RKO (cell line): ENCODE data around the gene EPB41L2.

ENCODE experiments used
- DNase-seq: peaks from one replicate; pipeline ENCODE4 v3.0.0-alpha.2; 2016; ENCODE audit warnings: low spot score

The EPB41L2 gene

DNA sequence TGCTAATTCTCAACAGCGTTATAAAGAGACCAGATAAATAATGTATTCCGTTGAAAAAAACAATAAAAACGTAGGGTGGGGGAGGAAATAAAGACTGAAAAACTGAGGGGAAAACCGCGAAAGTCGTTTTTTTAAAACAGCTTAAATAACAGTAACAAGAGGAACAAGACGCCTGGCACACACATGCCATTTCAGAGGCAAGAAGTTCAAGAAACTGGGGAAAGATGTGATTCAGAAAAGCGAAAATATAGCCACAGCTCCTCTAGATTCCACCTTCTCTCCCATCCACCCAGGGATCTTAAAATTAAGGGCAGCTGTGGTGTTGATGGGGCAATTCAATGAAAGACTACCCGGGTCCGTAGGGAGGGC is 1.3 kb downstream of the EPB41L2 start:
- DNase-seq = peak; percentile 41

- DNase-seq = peak; percentile 31
Observed at GRCh38 chr6:131061041-131061750, 1.8 kb downstream of the EPB41L2 start.

GRCh38 chr6:131060311-131060710 is 2.7 kb downstream of the EPB41L2 start:
- DNase-seq = no peak

DNA sequence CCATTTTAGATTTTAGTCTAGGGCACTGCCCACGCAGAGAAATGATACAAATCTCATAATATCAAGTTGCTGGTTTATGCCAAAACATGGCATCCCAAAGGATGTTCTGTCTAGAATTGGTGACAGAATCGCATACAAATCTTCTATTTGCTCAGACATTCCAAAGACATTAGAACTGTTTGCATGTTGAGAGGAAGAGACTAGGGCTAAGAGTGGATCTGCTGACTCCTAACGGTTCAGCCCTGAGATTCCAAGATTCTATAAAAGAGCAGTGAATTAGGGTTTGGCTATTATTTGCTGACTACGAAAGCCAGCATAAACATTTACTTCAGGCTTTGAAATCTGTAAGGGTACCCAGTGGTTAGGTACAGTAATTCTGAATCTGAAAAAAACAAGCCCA is 3.6 kb downstream of the EPB41L2 start:
- DNase-seq = peak; percentile 23

GRCh38 chr6:131058236-131058635 is 4.8 kb downstream of the EPB41L2 start:
- DNase-seq = no peak

- no peak for DNase-seq
Observed at GRCh38 chr6:131054392-131055250, 8.4 kb downstream of the EPB41L2 start.

GRCh38 chr6:131053546-131054240 is 9.4 kb downstream of the EPB41L2 start:
- peak; percentile 61 for DNase-seq

DNA sequence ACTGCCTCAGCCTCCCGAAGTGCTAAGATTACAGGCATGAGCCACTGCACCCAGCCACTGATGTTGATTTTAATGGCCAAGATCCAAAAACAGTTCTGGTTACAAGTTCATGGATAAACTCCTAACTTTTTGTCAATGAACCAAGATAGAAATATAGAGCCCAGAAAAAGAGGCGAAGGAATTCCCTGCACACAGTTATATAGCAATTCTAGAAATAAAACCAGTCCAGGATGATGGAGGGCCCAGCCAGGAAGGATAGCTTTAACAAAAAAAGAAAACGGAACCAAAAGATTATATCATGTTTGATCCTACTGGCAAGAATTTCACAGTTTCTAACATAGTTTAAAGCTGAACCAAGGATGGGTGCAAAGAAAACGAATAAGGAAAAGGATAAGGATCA is 10.9 kb downstream of the EPB41L2 start:
- DNase-seq = no peak

- no peak for DNase-seq
Observed at GRCh38 chr6:131051341-131051740, 11.7 kb downstream of the EPB41L2 start.

- DNase-seq = no peak
Observed at GRCh38 chr6:131049608-131050007, 13.4 kb downstream of the EPB41L2 start.

GRCh38 chr6:131048933-131049515 is 14.0 kb downstream of the EPB41L2 start:
- DNase-seq = no peak

DNA sequence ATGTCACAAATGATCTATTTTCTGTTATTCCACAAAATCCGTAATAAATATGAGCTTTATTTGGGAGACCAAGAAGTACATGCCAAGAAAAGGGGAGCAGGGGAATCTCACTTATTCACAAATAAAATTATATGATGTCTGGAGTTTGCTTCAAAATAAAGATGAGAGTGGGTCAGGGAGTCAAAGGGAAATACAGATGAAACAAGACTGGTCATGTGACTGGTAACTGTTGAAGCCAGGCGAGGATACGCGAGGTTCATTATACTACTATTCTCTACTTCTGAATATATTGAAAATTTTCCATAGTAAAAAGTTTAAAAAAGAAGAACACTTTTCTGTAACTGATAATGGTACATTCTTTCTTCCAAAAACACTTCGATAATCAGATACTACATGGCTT is 14.6 kb downstream of the EPB41L2 start:
- DNase-seq = no peak

GRCh38 chr6:131045139-131045538 is 17.9 kb downstream of the EPB41L2 start:
- DNase-seq = no peak

DNA sequence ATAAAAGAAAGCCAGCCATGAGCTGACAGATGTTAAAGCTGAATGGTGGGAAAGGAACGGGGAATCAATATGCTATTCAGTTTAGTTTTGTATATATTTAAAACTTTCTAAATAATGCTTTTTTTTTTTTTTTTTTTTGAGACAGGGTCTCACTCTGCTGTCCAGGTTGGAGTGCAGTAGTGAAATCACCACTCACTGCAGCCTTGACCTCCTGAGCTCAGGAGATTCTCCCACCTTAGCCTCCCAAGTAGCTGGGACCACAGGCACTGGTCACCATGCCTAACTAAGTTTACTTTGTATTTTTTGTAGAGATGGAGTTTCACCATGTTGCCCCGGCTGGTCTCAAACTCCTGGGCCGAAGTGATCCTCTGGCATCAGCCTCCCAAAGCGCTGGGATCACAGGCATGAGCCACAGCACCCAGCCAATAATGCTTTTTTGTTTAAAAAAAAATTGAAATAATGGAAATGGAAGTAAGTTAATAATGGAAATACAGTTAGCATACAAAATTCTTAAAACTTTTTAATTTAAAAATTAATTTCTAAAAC is 19.1 kb downstream of the EPB41L2 start:
- DNase-seq = no peak

- DNase-seq = no peak
Observed at GRCh38 chr6:131042664-131043063, 20.4 kb downstream of the EPB41L2 start.

- no peak for DNase-seq
Observed at GRCh38 chr6:131041814-131042213, 21.2 kb downstream of the EPB41L2 start.

DNA sequence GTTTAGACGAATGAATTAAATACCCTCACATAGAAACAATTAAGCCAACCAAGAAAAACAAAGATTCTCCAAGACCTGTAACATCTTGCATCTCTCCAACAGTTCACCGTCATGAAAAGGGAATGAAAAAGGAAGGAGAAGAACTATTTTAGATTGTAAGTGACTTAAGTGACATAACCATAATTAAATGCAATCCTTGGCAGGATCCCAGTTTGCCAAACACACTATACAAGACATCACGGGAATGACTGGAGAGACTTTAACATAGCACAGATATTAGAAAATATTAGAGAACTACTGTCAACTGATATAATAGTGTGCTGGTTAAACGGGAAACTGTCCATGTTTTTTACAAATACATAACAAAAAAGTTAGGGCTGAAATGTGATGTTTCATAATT is 22.2 kb downstream of the EPB41L2 start:
- DNase-seq = no peak

GRCh38 chr6:131039345-131039680 is 23.7 kb downstream of the EPB41L2 start:
- DNase-seq = no peak

- no peak for DNase-seq
Observed at GRCh38 chr6:131038597-131039344, 24.3 kb downstream of the EPB41L2 start.

DNA sequence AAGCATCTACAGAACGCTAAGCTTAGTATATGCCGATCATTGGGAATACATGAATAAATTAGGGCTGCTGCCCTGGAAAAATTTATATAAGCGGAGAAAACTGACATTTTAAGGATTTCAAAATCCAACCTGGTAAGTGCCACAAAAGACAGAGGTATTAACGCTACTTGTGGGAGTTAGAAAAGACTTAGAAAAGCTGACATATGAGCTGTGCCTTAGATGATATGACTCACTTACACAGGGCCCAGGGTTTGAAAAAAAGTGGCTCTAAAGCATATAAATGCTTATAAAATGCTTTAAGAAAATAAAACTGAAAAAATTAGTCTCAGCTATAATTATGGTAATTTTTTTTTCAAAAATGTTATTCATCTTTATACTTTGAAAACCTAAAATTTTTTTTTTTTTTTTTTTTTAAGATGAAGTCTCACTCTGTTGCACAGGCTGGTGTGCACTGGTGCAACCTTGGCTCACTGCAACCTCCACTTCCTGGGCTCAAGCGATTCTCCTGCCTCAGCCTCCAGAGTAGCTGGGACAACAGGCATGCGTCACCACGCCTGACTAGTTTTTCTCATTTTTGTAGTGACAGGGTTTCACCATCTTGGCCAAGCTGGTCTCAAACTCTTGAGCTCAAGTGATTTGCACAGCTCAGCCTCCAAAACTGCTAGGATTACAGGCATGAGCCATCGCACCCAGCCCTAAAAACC is 25.7 kb downstream of the EPB41L2 start:
- DNase-seq = no peak

DNA sequence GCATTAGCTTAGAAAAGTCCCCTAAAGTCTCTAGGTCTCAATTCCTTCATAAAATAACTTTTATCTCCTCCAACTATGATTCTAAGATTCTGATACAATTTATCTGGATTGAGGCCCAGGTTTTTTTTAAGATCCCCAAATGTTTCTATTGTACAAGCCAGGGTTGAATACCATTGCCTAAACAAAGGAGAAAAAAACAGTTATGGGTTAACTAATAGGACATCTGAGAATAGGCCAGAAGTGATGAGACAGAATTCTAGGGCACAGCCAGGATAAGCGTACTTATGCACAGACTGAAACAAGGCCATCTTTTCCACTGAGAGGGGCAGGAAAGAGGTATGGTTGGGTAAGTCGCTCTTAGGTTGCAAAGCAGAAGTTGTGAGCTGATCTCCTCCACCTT is 26.4 kb downstream of the EPB41L2 start:
- no peak for DNase-seq
